SK-N-SH (cell line): ENCODE data around the gene R3HDM2. TPM values are rescaled to one million over a fixed set of nuclear protein-coding genes. Genes with fewer than 3 reads are reported as not detected.
A peak's percentile ranks its signal among the peaks of the same experiment; 100 is the strongest.

ENCODE experiments used
- CTCF ChIA-PET: fragments of 300-600, 350-600 bp; formaldehyde crosslinking; extraction: SDS; loops from one replicate; lab custom pipeline; 2021; lab: Yijun Ruan, JAX
- POLR2A ChIA-PET: fragments of 350-600 bp; sonication (Branson Sonifier 250); formaldehyde crosslinking; extraction: SDS; loops from one replicate; lab custom pipeline; 2020; ENCODE audit warnings: antibody characterized with exemption, inconsistent platforms; lab: Yijun Ruan, JAX
- DNase-seq: peaks from one replicate; pipeline ENCODE4 v3.0.0; 2012
- H2AFZ ChIP-seq: fragments of 200-600 bp; sonication (generic); 2 replicates; pipeline ENCODE4 v1.8.1; 2016; ENCODE audit warnings: antibody characterized with exemption, mild to moderate bottlenecking, low read depth
- H3F3A ChIP-seq: fragments of 200-600 bp; sonication (generic); replicated peaks from 2 replicates; pipeline ENCODE3; 2016; ENCODE audit warnings: antibody characterized with exemption, mild to moderate bottlenecking; ENCODE audit not compliant: insufficient read depth
- H3K27ac ChIP-seq, 2 experiments: fragments of 200-500 bp in 1 of 2; fragments of 200-600 bp in 1 of 2; sonication (Bioruptor generic) in 1 of 2; sonication (generic), shearing (Covaris generic) in 1 of 2; 2 replicates each; pipeline versions ENCODE4 v1.5.1 to v1.6.1; 2014 to 2016; ENCODE audit warnings: low read depth in 2 of 2, inconsistent platforms in 1 of 2, low read length in 1 of 2, mild to moderate bottlenecking in 1 of 2, mixed read lengths in 1 of 2
- H3K27me3 ChIP-seq: fragments of 200-600 bp; sonication (generic), shearing (Covaris generic); 2 replicates; pipeline ENCODE4 v1.6.1; 2016; ENCODE audit warnings: mixed run types; ENCODE audit not compliant: insufficient read depth
- H3K36me3 ChIP-seq, 2 experiments: fragments of 200-500 bp in 1 of 2; fragments of 200-600 bp in 1 of 2; sonication (Bioruptor generic) in 1 of 2; sonication (generic) in 1 of 2; replicated peaks in 1 of 2; 2 replicates each; pipeline versions ENCODE3 to v1.5.1; 2014 to 2016; ENCODE audit warnings: low read length in 1 of 2, mild to moderate bottlenecking in 1 of 2; ENCODE audit not compliant: insufficient read depth in 2 of 2, control insufficient read depth in 1 of 2
- H3K4me1 ChIP-seq, 2 experiments: fragments of 200-500 bp in 1 of 2; fragments of 200-600 bp in 1 of 2; sonication (Bioruptor generic) in 1 of 2; sonication (generic), shearing (Covaris generic) in 1 of 2; 2 replicates each; pipeline versions ENCODE4 v1.5.1 to v1.6.1; 2014 to 2016; ENCODE audit warnings: low read depth in 1 of 2, low read length in 1 of 2, mixed run types in 1 of 2; ENCODE audit not compliant: insufficient read depth in 2 of 2, control insufficient read depth in 1 of 2
- H3K4me2 ChIP-seq: fragments of 200-600 bp; sonication (generic), shearing (Covaris generic); 2 replicates; pipeline ENCODE4 v1.6.1; 2017; ENCODE audit warnings: mixed run types
- H3K4me3 ChIP-seq, 2 experiments: fragments of 200-500 bp in 1 of 2; fragments of 200-600 bp in 1 of 2; sonication (Bioruptor generic) in 1 of 2; sonication (generic), shearing (Covaris generic) in 1 of 2; 2 replicates each; pipeline versions ENCODE4 v1.5.1 to v1.8.1; 2014 to 2016; ENCODE audit warnings: low read depth in 2 of 2, inconsistent platforms in 1 of 2, low read length in 1 of 2, mild to moderate bottlenecking in 1 of 2, mixed read lengths in 1 of 2, moderate library complexity in 1 of 2
- H3K79me2 ChIP-seq: fragments of 200-600 bp; sonication (generic); 2 replicates; pipeline ENCODE4 v1.8.1; 2017; ENCODE audit warnings: mild to moderate bottlenecking; ENCODE audit not compliant: insufficient read depth
- H3K9ac ChIP-seq: fragments of 200-600 bp; sonication (generic); 2 replicates; pipeline ENCODE4 v1.6.1; 2017; ENCODE audit warnings: mixed run types
- H3K9me2 ChIP-seq: fragments of 200-600 bp; sonication (generic); 2 replicates; pipeline ENCODE4 v1.6.1; 2017; ENCODE audit warnings: mixed run types
- H3K9me3 ChIP-seq: fragments of 200-600 bp; sonication (generic); 2 replicates; pipeline ENCODE4 v1.6.1; 2017; ENCODE audit warnings: mixed run types, mild to moderate bottlenecking, moderate library complexity
- H4K20me1 ChIP-seq: fragments of 200-600 bp; sonication (generic); 2 replicates; pipeline ENCODE4 v1.6.1; 2017; ENCODE audit warnings: mild to moderate bottlenecking, mixed run types; ENCODE audit not compliant: insufficient read depth
- CHD2 ChIP-seq: fragments of 150-350 bp; IDR thresholded peaks from 2 replicates; pipeline ENCODE4 v1.6.1; 2018; ENCODE audit warnings: low read length; ENCODE audit not compliant: partially characterized antibody
- EZH2phosphoT487 ChIP-seq: fragments of 200-600 bp; sonication (generic); IDR thresholded peaks from 2 replicates; pipeline ENCODE4 v1.6.1; 2017; ENCODE audit warnings: low read depth, mixed run types, mild to moderate bottlenecking, antibody characterized with exemption, moderate library complexity, borderline replicate concordance
- FOSL2 ChIP-seq: IDR thresholded peaks from 2 replicates; pipeline ENCODE4 v1.4.0; 2012; ENCODE audit warnings: low read depth, mild to moderate bottlenecking, moderate library complexity, borderline replicate concordance
- FOXJ3 ChIP-seq: sonication (generic); formaldehyde crosslinking; IDR thresholded peaks from 2 replicates; pipeline ENCODE4 v1.5.1; 2020; ENCODE audit warnings: mild to moderate bottlenecking, missing genetic modification reagents
- GATA2 ChIP-seq: sonication (generic); formaldehyde crosslinking; IDR thresholded peaks from 2 replicates; pipeline ENCODE4 v1.5.0; 2020; ENCODE audit warnings: mild to moderate bottlenecking, missing genetic modification reagents
- JUND ChIP-seq: IDR thresholded peaks from 2 replicates; pipeline ENCODE4 v1.4.0; 2012
- MEF2A ChIP-seq: IDR thresholded peaks from 2 replicates; pipeline ENCODE4 v1.4.0; 2012; ENCODE audit warnings: low read depth, borderline replicate concordance
- MXI1 ChIP-seq: IDR thresholded peaks from 2 replicates; pipeline ENCODE4 v1.6.1; 2012; ENCODE audit warnings: mild to moderate bottlenecking, low read depth, low read length, improper control_type of control experiment
- NFIC ChIP-seq: IDR thresholded peaks from 2 replicates; pipeline ENCODE4 v1.4.0; 2012; ENCODE audit warnings: borderline replicate concordance
- NRF1 ChIP-seq: IDR thresholded peaks from 2 replicates; pipeline ENCODE4 v1.6.1; 2012; ENCODE audit warnings: low read depth, mild to moderate bottlenecking, low read length
- RCOR1 ChIP-seq: fragments of 150-350 bp; IDR thresholded peaks from 2 replicates; pipeline ENCODE4 v1.6.1; 2017; ENCODE audit warnings: antibody characterized with exemption, low read length
- RFX5 ChIP-seq: IDR thresholded peaks from 2 replicates; pipeline ENCODE4 v1.6.1; 2012; ENCODE audit warnings: mild to moderate bottlenecking, improper control_type of control experiment, low read length
- RXRA ChIP-seq: IDR thresholded peaks from 2 replicates; pipeline ENCODE4 v1.4.0; 2012; ENCODE audit warnings: low read depth, mild to moderate bottlenecking, borderline replicate concordance
- SMC3 ChIP-seq: IDR thresholded peaks from 2 replicates; pipeline ENCODE4 v1.6.1; 2012; ENCODE audit warnings: low read depth, low read length, improper control_type of control experiment
- USF1 ChIP-seq: IDR thresholded peaks from 2 replicates; pipeline ENCODE4 v1.4.0; 2012; ENCODE audit warnings: low read depth, borderline replicate concordance
- USF2 ChIP-seq: fragments of 150-350 bp; IDR thresholded peaks from 2 replicates; pipeline ENCODE4 v1.6.1; 2017; ENCODE audit warnings: antibody characterized with exemption, low read length, low read depth, borderline replicate concordance
- WGBS: methylation state at CpG from one replicate; pipeline ENCODE4 v1.1.6; 2017; ENCODE audit warnings: low lambda C conversion rate; 5-methylcytosine and 5-hydroxymethylcytosine counted together
- polyA plus RNA-seq, 3 experiments: library from polyadenylated mRNA; depleted of rRNA; stranded (reverse); fragments of >200 nt; gene quantifications; 2 replicates each; pipeline ENCODE4 v1.2.3, GENCODE V29; 2012
- TF ChIP-seq, protein P1 (sequence below): IDR thresholded peaks from 2 replicates; pipeline ENCODE4 v1.4.0; 2012; ENCODE audit warnings: low read depth

The R3HDM2 gene
- polyA plus RNA-seq, 1 of the 3 experiments (the other 2 are of a cell fraction), result 23.1 TPM

GRCh38 chr12:57342207-57342691, 88.6 kb downstream of the R3HDM2 start:
- Histone ChIP-seq H2AFZ (no peak overlapping the region), H3K27ac (no peak overlapping the region), H3K4me3 (no peak overlapping the region), H3K9me2 (no peaks in the 10 kb centered on the region), H3K4me2 (no peak overlapping the region), H3K4me1 (peaks cover 2 to 13% of the 10 kb centered on the region in 2 experiments; a peak in 2 of 4 replicates), H3K27me3 (no peaks in the 10 kb centered on the region), H3K79me2 (no peaks in the 10 kb centered on the region; the same call in 1 of the 2 replicates), H3K36me3 (peaks cover 0 to 14% of the 10 kb centered on the region in 2 experiments), H3K9ac (no peak overlapping the region), H3F3A (peaks cover 3% of the 10 kb centered on the region), H4K20me1 (no peaks in the 10 kb centered on the region), H3K9me3 (0 out of 2 replicates have a peak, but pooled peaks cover 2% of the 10 kb centered on the region)
- CTCF ChIA-PET, result interaction anchor here (0.9 to 3.8 kb wide), 6 partner anchors 35 to 117 kb away, joined by 3 to 15 read pairs (median 4); no protein-coding TSS in a partner anchor
- 73% methylated on average over 7 of the region's 7 CpGs for WGBS
- DNase-seq, result peak; percentile 48
- TF ChIP-seq MXI1 (no peak), NRF1 (no peak), FOSL2 (no peak), USF2 (no peak), RCOR1 (no peak), NFIC (no peak), GATA2 (peak; percentile 44), EZH2phosphoT487 (no peak)
- POLR2A ChIA-PET, result interaction anchor here (0.6 kb wide), 2 partner anchors 12 to 69 kb away, joined by 3 read pairs; no protein-coding TSS in a partner anchor

GRCh38 chr12:57341275-57341990, 89.4 kb downstream of the R3HDM2 start:
- no peaks in the 10 kb centered on the region for H4K20me1 ChIP-seq
- H3K4me1 ChIP-seq, result peaks cover 2 to 13% of the 10 kb centered on the region in 2 experiments; a peak in 2 of 4 replicates
- DNase-seq, result no peak
- POLR2A ChIA-PET, result interaction anchor here (0.6 kb wide), 1 partner anchor 70 kb away, joined by 3 read pairs; no protein-coding TSS in a partner anchor
- H3K79me2 ChIP-seq, result no peaks in the 10 kb centered on the region; the same call in none of the 2 replicates
- no peaks in the 10 kb centered on the region for H3K27me3 ChIP-seq
- CTCF ChIA-PET, result interaction anchor here (0.9 to 3.8 kb wide), 6 partner anchors 9 to 112 kb away, joined by 3 to 15 read pairs (median 4); no protein-coding TSS in a partner anchor
- H3F3A ChIP-seq, result peaks cover 3% of the 10 kb centered on the region
- peaks cover 0 to 12% of the 10 kb centered on the region in 2 experiments for H3K36me3 ChIP-seq
- whole genome bisulfite sequencing, result 87% methylated on average over 7 of the region's 7 CpGs
- H3K9me2 ChIP-seq, result no peaks in the 10 kb centered on the region
- H3K4me2 ChIP-seq, result no peak overlapping the region
- H3K9ac ChIP-seq, result no peak overlapping the region
- H3K9me3 ChIP-seq, result no peaks in the 10 kb centered on the region
- H3K4me3 ChIP-seq, result no peak overlapping the region
- TF ChIP-seq CHD2 (no peak), JUND (no peak), SMC3 (no peak), USF2 (no peak), RXRA (no peak), FOXJ3 (CRISPR knock-in tag) (no peak), MXI1 (no peak), NFIC (no peak), USF1 (no peak), EZH2phosphoT487 (no peak), RFX5 (no peak), MEF2A (no peak)
- TF ChIP-seq, protein P1, sequence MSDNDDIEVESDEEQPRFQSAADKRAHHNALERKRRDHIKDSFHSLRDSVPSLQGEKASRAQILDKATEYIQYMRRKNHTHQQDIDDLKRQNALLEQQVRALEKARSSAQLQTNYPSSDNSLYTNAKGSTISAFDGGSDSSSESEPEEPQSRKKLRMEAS, result no peak
- no peak overlapping the region for H3K27ac ChIP-seq
- H2AFZ ChIP-seq, result no peak overlapping the region
